ENCODE measurements around the gene SKAP1.

GRCh38 chr17:48388955-48389743 lies 40.9 kb downstream of the SKAP1 start:
- TF ChIP-seq ZFP36L1 (CRISPR knock-in tag; IDR thresholded peaks at IDR 0.05) (no peak), RXRB (CRISPR knock-in tag; IDR thresholded peaks at IDR 0.05; ENCODE audit: borderline replicate concordance) (no peak), PBX2 (CRISPR knock-in tag; IDR thresholded peaks at IDR 0.05) (no peak), SYNCRIP (IDR thresholded peaks at IDR 0.05; ENCODE audit: insufficient read depth, low read depth, low read length) (no peak), RNF2 (conservative IDR thresholded peaks at IDR 0.05; ENCODE audit: low read depth) (no peak), CTCF (CRISPR knock-in tag; IDR thresholded peaks at IDR 0.05) (no peak), SOX13 (IDR thresholded peaks at IDR 0.05) (no peak), SOX13 (CRISPR knock-in tag; conservative IDR thresholded peaks at IDR 0.05 in 1 of 2, IDR thresholded peaks at IDR 0.05 in 1 of 2) (no peak), FOXA3 (CRISPR knock-in tag; IDR thresholded peaks at IDR 0.05) (no peak), SP1 (IDR thresholded peaks at IDR 0.05) (no peak), SP1 (CRISPR knock-in tag; IDR thresholded peaks at IDR 0.05) (no peak), ZNF558 (CRISPR knock-in tag; IDR thresholded peaks at IDR 0.05; ENCODE audit: borderline replicate concordance) (no peak), SRSF9 (IDR thresholded peaks at IDR 0.05; ENCODE audit: borderline replicate concordance, insufficient read depth, low read depth, low read length, poor library complexity, severe bottlenecking) (no peak)

Data from HepG2 (cell line).